ENCODE results near the gene TTC32.
"Not testable (repeated sequence)": the region's sequence is repeated elsewhere in the genome, so short reads cannot be mapped to it uniquely, and the experiment has no call there.

The TTC32 gene

GRCh38 chr2:19891971-19892370, 9.8 kb downstream of the TTC32 start:
- H3K36me3 ChIP-seq, result peaks cover 3 to 38% (median 16%) of the 10 kb centered on the region in 11 experiments; a peak in 14 of 22 replicates
- H3K9ac ChIP-seq, result peak overlapping the region in 4 of 11 experiments; percentile 7 to 54 (median 38); a peak in 4 of 22 replicates
- not testable (repeated sequence) for H3K27me3 ChIP-seq, H4K20me1 ChIP-seq
- H3K4me2 ChIP-seq, result peak overlapping the region; percentile 2 to 77 (median 50); a peak in 20 of 22 replicates
- peak in 4 of 11 experiments; percentile 32 to 65 (median 39); a peak in 4 of 22 replicates for TF ChIP-seq Cebpa-rat (IDR thresholded peaks at IDR 0.05)
- H3K9me3 ChIP-seq (replicated peaks in 1 of 11), result peaks cover 0 to 31% (median 9%) of the 10 kb centered on the region in 11 experiments; a peak in 12 of 22 replicates
- H3K4me3 ChIP-seq, result peak overlapping the region in 2 of 10 experiments; percentile 28 to 31; a peak in 2 of 20 replicates
- H3K27ac ChIP-seq, result peak overlapping the region; percentile 13 to 75 (median 68); a peak in 19 of 22 replicates
- peaks cover 22 to 70% (median 32%) of the 10 kb centered on the region in 10 experiments for H3K4me1 ChIP-seq

DNA sequence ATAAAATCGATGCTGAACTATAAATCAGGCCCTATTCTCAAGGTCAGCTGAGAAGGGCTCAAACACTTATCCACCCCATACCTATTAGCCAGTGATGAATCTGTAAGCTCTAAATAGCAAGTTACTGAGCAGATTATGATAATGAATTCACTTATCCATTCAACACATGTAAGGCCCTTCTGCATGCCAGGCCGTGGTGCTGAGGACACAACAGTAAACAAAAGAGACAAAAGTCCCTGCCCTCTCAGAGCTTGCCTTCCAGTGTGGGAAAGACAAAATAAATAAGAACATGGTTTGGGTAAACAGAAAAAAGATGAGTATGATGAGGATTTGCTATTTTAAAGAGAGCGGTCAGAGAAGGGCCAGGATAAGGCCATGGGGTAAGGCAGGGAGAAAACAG, 11.7 kb downstream of the TTC32 start:
- no peak overlapping the region for H3K4me3 ChIP-seq
- H3K9me3 ChIP-seq (replicated peaks in 1 of 11), result peaks cover 0 to 31% (median 9%) of the 10 kb centered on the region in 11 experiments; a peak in 12 of 22 replicates
- H4K20me1 ChIP-seq, result no peaks in the 10 kb centered on the region
- H3K27ac ChIP-seq, result 0 out of 22 replicates have a peak overlapping the region, but pooled peaks of 2 of the 11 experiments have one; percentile 2 to 9
- H3K27me3 ChIP-seq, result no peaks in the 10 kb centered on the region
- H3K4me1 ChIP-seq, result peaks cover 26 to 70% (median 32%) of the 10 kb centered on the region in 10 experiments
- no peak overlapping the region for H3K4me2 ChIP-seq
- no peak for TF ChIP-seq Cebpa-rat (IDR thresholded peaks at IDR 0.05)
- no peak overlapping the region for H3K9ac ChIP-seq
- H3K36me3 ChIP-seq, result peaks cover 3 to 30% (median 14%) of the 10 kb centered on the region in 11 experiments; a peak in 14 of 22 replicates

DNA sequence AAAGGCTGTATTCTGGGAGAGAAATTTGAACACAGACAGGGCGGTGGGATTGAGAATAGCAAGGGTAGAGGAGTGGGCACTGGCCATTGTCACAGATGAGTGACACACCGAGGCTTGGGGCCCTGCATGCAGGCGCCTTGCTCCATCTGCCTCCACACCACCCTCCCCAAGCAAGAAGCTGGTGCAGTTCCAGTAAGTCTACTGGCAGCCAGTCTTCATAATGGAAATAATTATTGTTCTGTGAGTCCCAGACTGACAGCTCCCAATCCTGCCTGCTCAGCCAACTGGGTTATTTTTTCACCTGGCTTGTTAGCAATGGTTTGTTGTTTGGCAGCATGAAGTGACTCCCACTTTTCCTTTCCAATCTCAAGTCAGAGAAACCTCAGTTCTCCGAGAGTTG, 13.0 kb downstream of the TTC32 start:
- Histone ChIP-seq H4K20me1 (no peaks in the 10 kb centered on the region), H3K9ac (no peak overlapping the region), H3K4me3 (no peak overlapping the region), H3K27me3 (no peaks in the 10 kb centered on the region), H3K36me3 (peaks cover 2 to 22% (median 6%) of the 10 kb centered on the region in 11 experiments; a peak in 14 of 22 replicates), H3K27ac (no peak overlapping the region), H3K4me1 (peaks cover 26 to 63% (median 32%) of the 10 kb centered on the region in 10 experiments), H3K9me3 (replicated peaks in 1 of 11) (peaks cover 0 to 25% (median 9%) of the 10 kb centered on the region in 11 experiments; a peak in 12 of 22 replicates), H3K4me2 (peak overlapping the region in 7 of 11 experiments; percentile 2 to 59 (median 32); a peak in 10 of 22 replicates)
- TF ChIP-seq Cebpa-rat (IDR thresholded peaks at IDR 0.05), result no peak

DNA sequence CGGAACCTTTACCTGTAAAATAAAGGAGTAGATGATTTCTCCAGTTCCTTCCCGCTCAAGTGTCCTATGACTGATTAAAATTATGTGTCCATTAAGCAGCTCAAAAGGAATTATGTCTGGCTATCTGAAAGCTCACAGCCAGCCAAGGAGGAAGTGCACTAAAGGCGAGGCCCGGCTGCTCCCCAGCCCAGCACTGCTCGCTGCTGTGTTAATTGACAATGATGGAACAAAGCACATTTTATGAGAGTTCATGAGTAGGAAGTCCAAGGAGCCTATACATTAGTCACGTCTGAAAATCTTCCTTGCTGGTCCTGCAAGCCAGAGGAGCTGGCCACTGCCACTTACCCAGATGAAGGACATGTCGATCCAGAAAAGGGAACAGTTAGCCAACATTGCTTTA, 14.3 kb downstream of the TTC32 start:
- Histone ChIP-seq H3K4me1 (peaks cover 23 to 57% (median 30%) of the 10 kb centered on the region in 10 experiments), H3K27me3 (no peaks in the 10 kb centered on the region), H3K4me2 (peak overlapping the region in 4 of 11 experiments; percentile 20 to 52 (median 27); a peak in 6 of 22 replicates), H4K20me1 (no peaks in the 10 kb centered on the region), H3K36me3 (peaks cover 0 to 11% (median 0%) of the 10 kb centered on the region in 11 experiments; a peak in 4 of 22 replicates), H3K9me3 (replicated peaks in 1 of 11) (peaks cover 0 to 12% (median 5%) of the 10 kb centered on the region in 11 experiments; a peak in 12 of 22 replicates), H3K27ac (no peak overlapping the region), H3K9ac (no peak overlapping the region), H3K4me3 (no peak overlapping the region)
- no peak for TF ChIP-seq Cebpa-rat (IDR thresholded peaks at IDR 0.05)

GRCh38 chr2:19886261-19886660, 15.5 kb downstream of the TTC32 start:
- no peaks in the 10 kb centered on the region for H3K27me3 ChIP-seq
- H3K36me3 ChIP-seq, result peaks cover 0 to 9% (median 0%) of the 10 kb centered on the region in 11 experiments; a peak in 4 of 22 replicates
- no peak overlapping the region for H3K27ac ChIP-seq
- H3K4me1 ChIP-seq, result peaks cover 11 to 55% (median 21%) of the 10 kb centered on the region in 10 experiments
- no peak overlapping the region for H3K9ac ChIP-seq
- peak overlapping the region in 5 of 11 experiments; percentile 15 to 52 (median 37); a peak in 9 of 22 replicates for H3K4me2 ChIP-seq
- H3K4me3 ChIP-seq, result no peak overlapping the region
- H3K9me3 ChIP-seq (replicated peaks in 1 of 11), result peaks cover 0 to 4% (median 0%) of the 10 kb centered on the region in 11 experiments; a peak in 3 of 22 replicates
- no peak for TF ChIP-seq Cebpa-rat (IDR thresholded peaks at IDR 0.05)
- no peaks in the 10 kb centered on the region for H4K20me1 ChIP-seq

DNA sequence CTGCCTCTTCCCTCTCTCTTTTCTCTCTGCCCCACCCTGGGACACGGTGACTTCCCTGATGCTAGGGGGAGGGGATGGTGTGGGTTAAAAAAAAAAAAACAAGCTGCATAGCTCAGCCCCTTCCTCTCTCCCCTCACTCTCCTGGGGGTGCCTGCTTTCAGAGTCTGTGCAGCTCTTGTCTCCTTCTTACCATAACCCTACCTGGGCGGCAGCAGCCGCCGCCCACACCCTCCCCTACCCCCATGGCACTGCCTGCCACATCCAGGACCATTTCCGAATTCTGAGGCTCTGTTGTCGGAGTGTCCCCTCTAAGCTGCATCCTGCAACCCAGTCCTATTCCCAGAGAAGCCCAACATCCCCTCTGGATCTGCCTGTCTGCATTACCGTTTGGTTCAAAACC, 16.0 kb downstream of the TTC32 start:
- peaks cover 11 to 51% (median 18%) of the 10 kb centered on the region in 10 experiments; a peak in 19 of 20 replicates for H3K4me1 ChIP-seq
- TF ChIP-seq Cebpa-rat (IDR thresholded peaks at IDR 0.05), result no peak
- H3K4me3 ChIP-seq, result no peak overlapping the region
- no peaks in the 10 kb centered on the region for H3K27me3 ChIP-seq
- H3K9me3 ChIP-seq (replicated peaks in 1 of 11), result peaks cover 0 to 4% (median 0%) of the 10 kb centered on the region in 11 experiments; a peak in 1 of 22 replicates
- H3K4me2 ChIP-seq, result peak overlapping the region in 4 of 11 experiments; percentile 15 to 52 (median 40); a peak in 7 of 22 replicates
- H3K9ac ChIP-seq, result no peak overlapping the region
- H4K20me1 ChIP-seq, result no peaks in the 10 kb centered on the region
- H3K27ac ChIP-seq, result no peak overlapping the region
- peaks cover 0 to 8% (median 0%) of the 10 kb centered on the region in 11 experiments; a peak in 4 of 22 replicates for H3K36me3 ChIP-seq

DNA sequence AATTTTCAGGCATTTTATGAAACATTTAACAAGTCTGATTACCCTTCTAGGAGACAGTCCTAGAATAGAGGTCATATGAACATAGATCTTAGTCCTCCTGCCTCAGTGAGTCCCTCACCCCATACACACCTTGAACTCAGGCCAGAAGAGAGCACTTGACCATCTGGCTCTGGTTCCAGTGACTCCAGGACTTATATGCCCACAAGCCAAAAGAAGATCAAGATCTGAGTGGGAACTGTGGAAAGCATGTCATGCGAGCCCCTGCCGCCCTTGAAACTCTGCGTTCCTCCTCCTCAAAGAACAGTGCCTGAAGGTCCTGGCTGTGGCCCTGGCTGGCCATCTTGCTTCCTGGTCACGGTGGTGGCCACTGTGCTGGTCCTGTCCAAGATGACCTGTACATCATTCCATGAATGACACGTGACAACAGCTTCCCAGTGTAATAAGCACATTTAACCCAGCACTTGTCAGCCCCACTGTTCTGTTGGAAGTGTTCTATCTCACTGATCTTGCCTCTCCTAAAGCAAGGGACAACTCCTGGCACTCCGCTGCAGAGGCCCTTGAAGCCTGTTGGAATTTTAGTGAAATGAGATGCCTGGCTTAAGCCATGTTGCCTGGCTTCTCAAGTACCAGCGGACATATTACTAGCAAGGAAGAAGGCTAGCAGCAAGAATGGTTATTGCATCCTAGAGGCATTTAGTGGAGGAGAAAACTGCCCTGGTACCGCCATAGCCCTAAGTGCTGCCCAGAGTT, 17.6 kb downstream of the TTC32 start:
- Histone ChIP-seq H3K4me1 (peaks cover 11 to 50% (median 18%) of the 10 kb centered on the region in 10 experiments; a peak in 19 of 20 replicates), H3K27me3 (no peaks in the 10 kb centered on the region), H3K9me3 (replicated peaks in 1 of 11) (peaks cover 0 to 4% (median 0%) of the 10 kb centered on the region in 11 experiments; a peak in 1 of 22 replicates), H3K4me3 (no peak overlapping the region), H3K4me2 (no peak overlapping the region), H4K20me1 (no peaks in the 10 kb centered on the region), H3K9ac (no peak overlapping the region), H3K36me3 (no peaks in the 10 kb centered on the region), H3K27ac (no peak overlapping the region)
- no peak for TF ChIP-seq Cebpa-rat (IDR thresholded peaks at IDR 0.05)

DNA sequence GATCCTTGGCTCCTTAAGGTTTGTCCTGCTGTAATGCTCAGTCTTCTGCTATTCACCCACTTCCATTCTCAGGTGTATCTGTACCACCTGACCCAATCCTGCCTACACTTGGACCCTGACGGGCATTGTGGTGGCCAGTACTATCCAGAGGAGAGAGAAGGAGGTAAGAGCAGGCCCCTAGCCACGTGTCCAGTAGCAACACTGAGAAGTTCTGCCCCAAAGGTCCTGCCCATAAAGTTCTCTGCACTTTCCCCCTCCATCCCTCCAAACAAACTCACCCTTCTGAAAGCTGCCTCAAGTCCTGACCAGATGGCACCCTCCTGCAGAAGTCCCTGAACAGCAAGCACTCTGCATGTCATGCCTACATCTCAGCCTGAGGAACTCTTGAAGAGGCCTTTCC, 18.3 kb downstream of the TTC32 start:
- TF ChIP-seq Cebpa-rat (IDR thresholded peaks at IDR 0.05), result no peak
- Histone ChIP-seq H3K4me1 (peaks cover 5 to 47% (median 12%) of the 10 kb centered on the region in 10 experiments; a peak in 19 of 20 replicates), H3K9ac (no peak overlapping the region), H3K27ac (no peak overlapping the region), H3K36me3 (no peaks in the 10 kb centered on the region), H3K4me2 (no peak overlapping the region), H3K4me3 (no peak overlapping the region), H3K9me3 (replicated peaks in 1 of 11) (peaks cover 0 to under 1% (median 0%) of the 10 kb centered on the region in 11 experiments; a peak in 2 of 22 replicates), H3K27me3 (no peaks in the 10 kb centered on the region), H4K20me1 (no peaks in the 10 kb centered on the region)

GRCh38 chr2:19882286-19882685, 19.5 kb downstream of the TTC32 start:
- Histone ChIP-seq H3K36me3 (no peaks in the 10 kb centered on the region; a peak in 1 of 22 replicates), H4K20me1 (no peaks in the 10 kb centered on the region), H3K9me3 (replicated peaks in 1 of 11) (no peaks in the 10 kb centered on the region; a peak in 2 of 22 replicates), H3K27me3 (no peaks in the 10 kb centered on the region), H3K27ac (no peak overlapping the region), H3K4me3 (no peak overlapping the region), H3K4me1 (peaks cover 0 to 35% (median 4%) of the 10 kb centered on the region in 10 experiments; a peak in 11 of 20 replicates), H3K4me2 (peak overlapping the region in 2 of 11 experiments; percentile 8 to 34; a peak in 3 of 22 replicates), H3K9ac (no peak overlapping the region)
- TF ChIP-seq Cebpa-rat (IDR thresholded peaks at IDR 0.05), result no peak
